K562 (cell line): ENCODE data around the gene GIMAP1. TPM values are rescaled to one million over a fixed set of nuclear protein-coding genes. Genes with fewer than 3 reads are reported as not detected.

Experiments
- polyA plus RNA-seq, 8 experiments: library from polyadenylated mRNA; depleted of rRNA in 4 of 8; stranded (reverse) in 5 of 8; unstranded in 3 of 8; fragments of >200 nt; fragmentation: Nextera tagmentation in 2 of 8; fragmentation: Illumina TruSeq in 1 of 8; extraction: Ambion mirVana in 2 of 8; extraction: Trizol in 1 of 8; gene quantifications; 2 replicates each; pipeline versions ENCODE4 v1.2.1 to v1.2.3, GENCODE V29; 2011 to 2014; ENCODE audit warnings: inconsistent platforms in 1 of 8, missing spikeins in 1 of 8
- total RNA-seq, 7 experiments: library from RNA; depleted of rRNA in 6 of 7; stranded (reverse); fragments of >200 nt in 6 of 7; fragmentation: Illumina TruSeq in 2 of 7; extraction: Trizol in 2 of 7; gene quantifications; 2 replicates each; pipeline versions ENCODE4 v1.2.1 to v1.2.3, GENCODE V29; 2011 to 2021; ENCODE audit warnings: low replicate concordance in 1 of 7

The GIMAP1 gene
- total and polyA plus RNA-seq, 9 of the 15 experiments (the other 6 are each of a cell fraction or from before 2014, with no cell fraction given): 0.04 to 0.13 TPM; not detected in 7

Other genes with a start within 250 kb of the GIMAP1 start
Only the 7 nearest of the 8 such genes appear.
- not detected in 2 replicates for gene GIMAP4, start 149.2 kb upstream of the GIMAP1 start, total RNA-seq (2014; rRNA removed)
- gene GIMAP4, start 149.2 kb upstream of the GIMAP1 start, total RNA-seq (2014; rRNA removed; fragmentation: Illumina TruSeq; extraction: Trizol): not detected in 2 replicates
- gene GIMAP4, start 149.2 kb upstream of the GIMAP1 start, total RNA-seq (2015; rRNA removed; fragmentation: Illumina TruSeq; extraction: Trizol): not detected in 2 replicates
- gene GIMAP4, start 149.2 kb upstream of the GIMAP1 start, total RNA-seq (2021): 0.16 and 0.42 TPM in 2 replicates
- not detected in 2 replicates for gene GIMAP4, start 149.2 kb upstream of the GIMAP1 start, polyA plus RNA-seq (2011; rRNA removed)
- gene GIMAP4, start 149.2 kb upstream of the GIMAP1 start, polyA plus RNA-seq (2014; fragmentation: Illumina TruSeq; extraction: Trizol): not detected in 2 replicates
- not detected for gene GIMAP4, start 149.2 kb upstream of the GIMAP1 start, polyA plus RNA-seq (2014; fragmentation: Nextera tagmentation; extraction: Ambion mirVana)
- not detected in 2 replicates for gene GIMAP4, start 149.2 kb upstream of the GIMAP1 start, polyA plus RNA-seq (2014; rRNA removed)
- gene GIMAP6, start 84.2 kb upstream of the GIMAP1 start, total RNA-seq (2014; rRNA removed): 0.20 and 0.45 TPM in 2 replicates
- gene GIMAP6, start 84.2 kb upstream of the GIMAP1 start, total RNA-seq (2014; rRNA removed; fragmentation: Illumina TruSeq; extraction: Trizol): 0.18 and 0.22 TPM in 2 replicates
- gene GIMAP6, start 84.2 kb upstream of the GIMAP1 start, total RNA-seq (2015; rRNA removed; fragmentation: Illumina TruSeq; extraction: Trizol): 0.38 and 0.43 TPM in 2 replicates
- 0.38 and 0.49 TPM in 2 replicates for gene GIMAP6, start 84.2 kb upstream of the GIMAP1 start, total RNA-seq (2021)
- 0.04 TPM in 1 of 2 replicates, not detected in the other for gene GIMAP6, start 84.2 kb upstream of the GIMAP1 start, polyA plus RNA-seq (2011; rRNA removed)
- 0.21 TPM in 2 replicates for gene GIMAP6, start 84.2 kb upstream of the GIMAP1 start, polyA plus RNA-seq (2014; fragmentation: Illumina TruSeq; extraction: Trizol)
- gene GIMAP6, start 84.2 kb upstream of the GIMAP1 start, polyA plus RNA-seq (2014; fragmentation: Nextera tagmentation; extraction: Ambion mirVana): under 1 TPM; 0.04 TPM
- gene GIMAP6, start 84.2 kb upstream of the GIMAP1 start, polyA plus RNA-seq (2014; rRNA removed): 0.07 and 0.34 TPM in 2 replicates
- gene GIMAP2, start 30.9 kb upstream of the GIMAP1 start, total RNA-seq (2014; rRNA removed): 0.73 and 1.1 TPM in 2 replicates
- gene GIMAP2, start 30.9 kb upstream of the GIMAP1 start, total RNA-seq (2014; rRNA removed; fragmentation: Illumina TruSeq; extraction: Trizol): 1.1 and 1.4 TPM in 2 replicates
- gene GIMAP2, start 30.9 kb upstream of the GIMAP1 start, total RNA-seq (2015; rRNA removed; fragmentation: Illumina TruSeq; extraction: Trizol): 1.3 and 1.5 TPM in 2 replicates
- gene GIMAP2, start 30.9 kb upstream of the GIMAP1 start, total RNA-seq (2021): 1.1 and 1.2 TPM in 2 replicates
- 0.14 and 0.52 TPM in 2 replicates for gene GIMAP2, start 30.9 kb upstream of the GIMAP1 start, polyA plus RNA-seq (2011; rRNA removed)
- gene GIMAP2, start 30.9 kb upstream of the GIMAP1 start, polyA plus RNA-seq (2014; fragmentation: Illumina TruSeq; extraction: Trizol): 0.65 and 0.83 TPM in 2 replicates
- gene GIMAP2, start 30.9 kb upstream of the GIMAP1 start, polyA plus RNA-seq (2014; fragmentation: Nextera tagmentation; extraction: Ambion mirVana): 1 to 10 TPM; 1.8 TPM
- 0.37 and 0.57 TPM in 2 replicates for gene GIMAP2, start 30.9 kb upstream of the GIMAP1 start, polyA plus RNA-seq (2014; rRNA removed)
- not detected in 2 replicates for gene GIMAP5, start 20.8 kb downstream of the GIMAP1 start, total RNA-seq (2014; rRNA removed)
- not detected in 2 replicates for gene GIMAP5, start 20.8 kb downstream of the GIMAP1 start, total RNA-seq (2014; rRNA removed; fragmentation: Illumina TruSeq; extraction: Trizol)
- not detected in 2 replicates for gene GIMAP5, start 20.8 kb downstream of the GIMAP1 start, total RNA-seq (2015; rRNA removed; fragmentation: Illumina TruSeq; extraction: Trizol)
- gene GIMAP5, start 20.8 kb downstream of the GIMAP1 start, total RNA-seq (2021): 0.35 and 0.51 TPM in 2 replicates
- not detected in 2 replicates for gene GIMAP5, start 20.8 kb downstream of the GIMAP1 start, polyA plus RNA-seq (2011; rRNA removed)
- gene GIMAP5, start 20.8 kb downstream of the GIMAP1 start, polyA plus RNA-seq (2014; fragmentation: Illumina TruSeq; extraction: Trizol): not detected in 2 replicates
- gene GIMAP5, start 20.8 kb downstream of the GIMAP1 start, polyA plus RNA-seq (2014; fragmentation: Nextera tagmentation; extraction: Ambion mirVana): not detected
- not detected in 2 replicates for gene GIMAP5, start 20.8 kb downstream of the GIMAP1 start, polyA plus RNA-seq (2014; rRNA removed)
- gene TMEM176B, start 83.8 kb downstream of the GIMAP1 start, total RNA-seq (2014; rRNA removed): not detected in 2 replicates
- not detected in 2 replicates for gene TMEM176B, start 83.8 kb downstream of the GIMAP1 start, total RNA-seq (2014; rRNA removed; fragmentation: Illumina TruSeq; extraction: Trizol)
- 0.15 TPM in 1 of 2 replicates, not detected in the other for gene TMEM176B, start 83.8 kb downstream of the GIMAP1 start, total RNA-seq (2015; rRNA removed; fragmentation: Illumina TruSeq; extraction: Trizol)
- gene TMEM176B, start 83.8 kb downstream of the GIMAP1 start, total RNA-seq (2021): 0.60 and 0.76 TPM in 2 replicates
- gene TMEM176B, start 83.8 kb downstream of the GIMAP1 start, polyA plus RNA-seq (2011; rRNA removed): not detected in 2 replicates
- gene TMEM176B, start 83.8 kb downstream of the GIMAP1 start, polyA plus RNA-seq (2014; fragmentation: Illumina TruSeq; extraction: Trizol): not detected in 2 replicates
- gene TMEM176B, start 83.8 kb downstream of the GIMAP1 start, polyA plus RNA-seq (2014; fragmentation: Nextera tagmentation; extraction: Ambion mirVana): not detected
- 0.19 TPM in 1 of 2 replicates, not detected in the other for gene TMEM176B, start 83.8 kb downstream of the GIMAP1 start, polyA plus RNA-seq (2014; rRNA removed)
- gene TMEM176A, start 84.2 kb downstream of the GIMAP1 start, total RNA-seq (2014; rRNA removed): not detected in 2 replicates
- not detected in 2 replicates for gene TMEM176A, start 84.2 kb downstream of the GIMAP1 start, total RNA-seq (2014; rRNA removed; fragmentation: Illumina TruSeq; extraction: Trizol)
- not detected in 2 replicates for gene TMEM176A, start 84.2 kb downstream of the GIMAP1 start, total RNA-seq (2015; rRNA removed; fragmentation: Illumina TruSeq; extraction: Trizol)
- 0.31 TPM in 1 of 2 replicates, not detected in the other for gene TMEM176A, start 84.2 kb downstream of the GIMAP1 start, total RNA-seq (2021)
- not detected in 2 replicates for gene TMEM176A, start 84.2 kb downstream of the GIMAP1 start, polyA plus RNA-seq (2011; rRNA removed)
- not detected in 2 replicates for gene TMEM176A, start 84.2 kb downstream of the GIMAP1 start, polyA plus RNA-seq (2014; fragmentation: Illumina TruSeq; extraction: Trizol)
- not detected for gene TMEM176A, start 84.2 kb downstream of the GIMAP1 start, polyA plus RNA-seq (2014; fragmentation: Nextera tagmentation; extraction: Ambion mirVana)
- not detected in 2 replicates for gene TMEM176A, start 84.2 kb downstream of the GIMAP1 start, polyA plus RNA-seq (2014; rRNA removed)
- gene AOC1, start 135.9 kb downstream of the GIMAP1 start, total RNA-seq (2014; rRNA removed): not detected in 2 replicates
- gene AOC1, start 135.9 kb downstream of the GIMAP1 start, total RNA-seq (2014; rRNA removed; fragmentation: Illumina TruSeq; extraction: Trizol): not detected in 2 replicates
- not detected in 2 replicates for gene AOC1, start 135.9 kb downstream of the GIMAP1 start, total RNA-seq (2015; rRNA removed; fragmentation: Illumina TruSeq; extraction: Trizol)
- not detected in 2 replicates for gene AOC1, start 135.9 kb downstream of the GIMAP1 start, total RNA-seq (2021)
- gene AOC1, start 135.9 kb downstream of the GIMAP1 start, polyA plus RNA-seq (2011; rRNA removed): not detected in 2 replicates
- not detected in 2 replicates for gene AOC1, start 135.9 kb downstream of the GIMAP1 start, polyA plus RNA-seq (2014; fragmentation: Illumina TruSeq; extraction: Trizol)
- gene AOC1, start 135.9 kb downstream of the GIMAP1 start, polyA plus RNA-seq (2014; fragmentation: Nextera tagmentation; extraction: Ambion mirVana): not detected
- not detected in 2 replicates for gene AOC1, start 135.9 kb downstream of the GIMAP1 start, polyA plus RNA-seq (2014; rRNA removed)